Measurements from ENCODE around the gene RGS3. TPM values are rescaled to one million over a fixed set of nuclear protein-coding genes. Genes with fewer than 3 reads are reported as not detected.

RGS3 gene
- total and polyA plus RNA-seq, 2 donors (not counting 3 experiments of a cell fraction or from before 2014, with no cell fraction given) = 356 to 416 TPM

- H3K36me3 ChIP-seq (ENCODE audit: control insufficient read depth in 2 of 2, extremely low read depth in 1 of 2, insufficient read depth in 2 of 2, low read length in 2 of 2) = peaks cover 0 to 9% of the 10 kb centered on the region in 2 experiments
- dilution Hi-C loops (cut with MboI; ENCODE audit: extremely low pct_ligation_motif_present, low sequenced_read_pairs) (no loop called here), intact Hi-C loops (cut with micrococcal nuclease) (no loop called here)
- H3K9me3 ChIP-seq (replicated peaks; ENCODE audit: control insufficient read depth, insufficient read depth, low read length) = no peaks in the 10 kb centered on the region
- no peak overlapping the region for H3K4me3 ChIP-seq (replicated peaks in 1 of 3; ENCODE audit: insufficient read depth in 1 of 3, low read depth in 1 of 3, low read length in 3 of 3)
- ChIA-PET POLR2A (no interaction called here), CTCF (interaction anchor here (0.8 to 2.0 kb wide), 3 partner anchors 12 to 98 kb away, joined by 4 to 6 read pairs (median 4); no protein-coding TSS in a partner anchor)
- DNase-seq (ENCODE audit: low read depth, low spot score) (no peak), FAIRE-seq (no peak)
- no peak overlapping the region for H3K27ac ChIP-seq (ENCODE audit: insufficient read depth, low read depth, low read length)
- no peak overlapping the region for H3K9ac ChIP-seq (replicated peaks; ENCODE audit: extremely low read depth, insufficient read depth, low read length)
- H3K27me3 ChIP-seq (ENCODE audit: control insufficient read depth in 2 of 2, insufficient read depth in 2 of 2, low read length in 2 of 2) = no peaks in the 10 kb centered on the region
- H4K20me1 ChIP-seq (replicated peaks; ENCODE audit: control insufficient read depth, extremely low read depth, insufficient read depth, low read length) = no peaks in the 10 kb centered on the region
- peaks cover 11% of the 10 kb centered on the region for H3K4me1 ChIP-seq (ENCODE audit: control insufficient read depth, extremely low read depth, insufficient read depth, low read length)
- H2AFZ ChIP-seq (ENCODE audit: low read depth, low read length) = no peak overlapping the region
- TF ChIP-seq FOS (IDR thresholded peaks at IDR 0.05; ENCODE audit: borderline replicate concordance, insufficient read depth, low read length) (no peak), POLR2AphosphoS5 (IDR thresholded peaks at IDR 0.05; ENCODE audit: insufficient read depth, low read depth, low read length) (no peak), CTCF (IDR thresholded peaks at IDR 0.05; ENCODE audit: extremely low read depth in 1 of 2, insufficient read depth in 1 of 2, low read depth in 1 of 2, low read length in 2 of 2) (no peak), POLR2A (IDR thresholded peaks at IDR 0.05; ENCODE audit: low read depth, low read length) (no peak), MAX (IDR thresholded peaks at IDR 0.05; ENCODE audit: insufficient read depth, insufficient read length) (no peak), MYC (IDR thresholded peaks at IDR 0.05; ENCODE audit: low read depth, low read length) (no peak), EZH2 (IDR thresholded peaks at IDR 0.05; ENCODE audit: borderline replicate concordance, low read depth, low read length, severe bottlenecking) (no peak), JUN (IDR thresholded peaks at IDR 0.05; ENCODE audit: borderline replicate concordance, insufficient read depth, insufficient read length, low read depth) (no peak), GATA2 (IDR thresholded peaks at IDR 0.05; ENCODE audit: insufficient read depth, insufficient read length, low read depth, low read length) (no peak)
- peaks cover 17% of the 10 kb centered on the region for H3K79me2 ChIP-seq (ENCODE audit: control insufficient read depth, insufficient read depth, low read length)
- no peaks in the 10 kb centered on the region for H3K9me1 ChIP-seq (replicated peaks; ENCODE audit: control insufficient read depth, extremely low read depth, insufficient read depth, low read length)
- no TSS peak for BruUV-seq (replicated peaks)
- no peak overlapping the region for H3K4me2 ChIP-seq (ENCODE audit: insufficient read depth, low read length)
Observed at GRCh38 chr9:113556877-113557593, 93.5 kb downstream of the RGS3 start.
